Right lobe of liver (tissue), 4 donors: ENCODE results near the gene KCNJ12.
"Not testable (repeated sequence)": the region's sequence is repeated elsewhere in the genome, so short reads cannot be mapped to it uniquely, and the experiment has no call there.

Source experiments
- POLR2A ChIP-seq: fragments of 450-650 bp; IDR thresholded peaks from one replicate; pipeline ENCODE4 v1.6.1; 2017; ENCODE audit warnings: antibody characterized with exemption, mild to moderate bottlenecking
- TF ChIP-seq, protein P1 (sequence below), 4 donors: fragments of 200-600 bp in 3 of 4; fragments of 450-650 bp in 1 of 4; IDR thresholded peaks; one replicate each; pipeline versions ENCODE4 v1.5.1 to v1.8.0; 2016 to 2022; ENCODE audit warnings: antibody characterized with exemption in 4 of 4, mild to moderate bottlenecking in 2 of 4
- donor health status: DM: no; HTN: no; CAD: no.
- donor health status: DM: no; HTN: no; CAD: no.
- donor health status: DM: no; HTN: yes; CAD: no.

- TF ChIP-seq, protein P1, sequence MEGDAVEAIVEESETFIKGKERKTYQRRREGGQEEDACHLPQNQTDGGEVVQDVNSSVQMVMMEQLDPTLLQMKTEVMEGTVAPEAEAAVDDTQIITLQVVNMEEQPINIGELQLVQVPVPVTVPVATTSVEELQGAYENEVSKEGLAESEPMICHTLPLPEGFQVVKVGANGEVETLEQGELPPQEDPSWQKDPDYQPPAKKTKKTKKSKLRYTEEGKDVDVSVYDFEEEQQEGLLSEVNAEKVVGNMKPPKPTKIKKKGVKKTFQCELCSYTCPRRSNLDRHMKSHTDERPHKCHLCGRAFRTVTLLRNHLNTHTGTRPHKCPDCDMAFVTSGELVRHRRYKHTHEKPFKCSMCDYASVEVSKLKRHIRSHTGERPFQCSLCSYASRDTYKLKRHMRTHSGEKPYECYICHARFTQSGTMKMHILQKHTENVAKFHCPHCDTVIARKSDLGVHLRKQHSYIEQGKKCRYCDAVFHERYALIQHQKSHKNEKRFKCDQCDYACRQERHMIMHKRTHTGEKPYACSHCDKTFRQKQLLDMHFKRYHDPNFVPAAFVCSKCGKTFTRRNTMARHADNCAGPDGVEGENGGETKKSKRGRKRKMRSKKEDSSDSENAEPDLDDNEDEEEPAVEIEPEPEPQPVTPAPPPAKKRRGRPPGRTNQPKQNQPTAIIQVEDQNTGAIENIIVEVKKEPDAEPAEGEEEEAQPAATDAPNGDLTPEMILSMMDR (IDR thresholded peaks at IDR 0.05): not testable (repeated sequence)
- TF ChIP-seq POLR2A: not testable (repeated sequence)
Observed at GRCh38 chr17:21406616-21407404, 30.7 kb downstream of the KCNJ12 start.
